ENCODE data around the gene FMNL2. TPM values are rescaled to one million over a fixed set of nuclear protein-coding genes. Genes with fewer than 3 reads are reported as not detected.

FMNL2 gene
- total RNA-seq, 1 donor from 2014 or later: 108 TPM

- peaks cover 9% of the 10 kb centered on the region for H3K9me3 Mint-ChIP-seq (ENCODE audit: low read depth)
- no peaks in the 10 kb centered on the region for H3K27me3 Mint-ChIP-seq
- no peak overlapping the region for H3K4me3 Mint-ChIP-seq (ENCODE audit: low read depth)
- peaks cover 28% of the 10 kb centered on the region for H3K4me1 Mint-ChIP-seq (ENCODE audit: low read depth)
- no peak for DNase-seq (ENCODE audit: low spot score, unreplicated experiment)
- H3K27ac Mint-ChIP-seq: no peak overlapping the region
- peaks cover 3% of the 10 kb centered on the region for H3K36me3 Mint-ChIP-seq (ENCODE audit: insufficient read depth)
- no peak for TF ChIP-seq CTCF (IDR thresholded peaks at IDR 0.05; ENCODE audit: unreplicated experiment)
Observed at GRCh38 chr2:152462120-152462519, 127.1 kb downstream of the FMNL2 start.

- H3K27me3 Mint-ChIP-seq: no peaks in the 10 kb centered on the region
- peaks cover 6% of the 10 kb centered on the region for H3K9me3 Mint-ChIP-seq (ENCODE audit: low read depth)
- H3K4me1 Mint-ChIP-seq (ENCODE audit: low read depth): peaks cover 34% of the 10 kb centered on the region
- H3K27ac Mint-ChIP-seq: no peak overlapping the region
- H3K36me3 Mint-ChIP-seq (ENCODE audit: insufficient read depth): peaks cover 2% of the 10 kb centered on the region
- no peak for DNase-seq (ENCODE audit: low spot score, unreplicated experiment)
- H3K4me3 Mint-ChIP-seq (ENCODE audit: low read depth): no peak overlapping the region
- TF ChIP-seq CTCF (IDR thresholded peaks at IDR 0.05; ENCODE audit: unreplicated experiment): no peak
Observed at GRCh38 chr2:152462779-152463178, 127.8 kb downstream of the FMNL2 start.

GRCh38 chr2:152464851-152465470 lies 130.0 kb downstream of the FMNL2 start:
- Mint-ChIP-seq H3K4me1 (ENCODE audit: low read depth) (peaks cover 50% of the 10 kb centered on the region), H3K36me3 (ENCODE audit: insufficient read depth) (no peaks in the 10 kb centered on the region), H3K4me3 (ENCODE audit: low read depth) (no peak overlapping the region), H3K27ac (no peak overlapping the region), H3K27me3 (no peaks in the 10 kb centered on the region), H3K9me3 (ENCODE audit: low read depth) (no peaks in the 10 kb centered on the region)
- no peak for TF ChIP-seq CTCF (IDR thresholded peaks at IDR 0.05; ENCODE audit: unreplicated experiment)
- no peak for DNase-seq (ENCODE audit: low spot score, unreplicated experiment)

- Mint-ChIP-seq H3K4me1 (ENCODE audit: low read depth) (peaks cover 54% of the 10 kb centered on the region), H3K4me3 (ENCODE audit: low read depth) (no peak overlapping the region), H3K27ac (no peak overlapping the region), H3K27me3 (no peaks in the 10 kb centered on the region), H3K9me3 (ENCODE audit: low read depth) (no peaks in the 10 kb centered on the region), H3K36me3 (ENCODE audit: insufficient read depth) (no peaks in the 10 kb centered on the region)
- DNase-seq (ENCODE audit: low spot score, unreplicated experiment): no peak
- no peak for TF ChIP-seq CTCF (IDR thresholded peaks at IDR 0.05; ENCODE audit: unreplicated experiment)
Observed at GRCh38 chr2:152465541-152465940, 130.6 kb downstream of the FMNL2 start.

GRCh38 chr2:152466041-152466440 lies 131.1 kb downstream of the FMNL2 start:
- no peaks in the 10 kb centered on the region for H3K27me3 Mint-ChIP-seq
- TF ChIP-seq CTCF (IDR thresholded peaks at IDR 0.05; ENCODE audit: unreplicated experiment): no peak
- peaks cover 56% of the 10 kb centered on the region for H3K4me1 Mint-ChIP-seq (ENCODE audit: low read depth)
- no peak for DNase-seq (ENCODE audit: low spot score, unreplicated experiment)
- no peaks in the 10 kb centered on the region for H3K9me3 Mint-ChIP-seq (ENCODE audit: low read depth)
- no peak overlapping the region for H3K4me3 Mint-ChIP-seq (ENCODE audit: low read depth)
- H3K27ac Mint-ChIP-seq: no peak overlapping the region
- no peaks in the 10 kb centered on the region for H3K36me3 Mint-ChIP-seq (ENCODE audit: insufficient read depth)
